Memory B cell (primary cell): Measurements from ENCODE around the gene CYP1B1.

Source experiments
- ATAC-seq: fragments of 150-1000 bp; cut with Tn5 transposase; 2 replicates; pipeline ENCODE4 v1.10.0; 2021; ENCODE audit warnings: low read depth, mild to moderate bottlenecking, moderate library complexity
- DNase-seq, 2 donors: peaks; one replicate each; pipeline ENCODE4 v3.0.0; 2022; ENCODE audit warnings: low spot score in 2 of 2
- H3K27ac Mint-ChIP-seq: one replicate; pipeline ENCODE4 v1.8.0; 2022; ENCODE audit warnings: mild to moderate bottlenecking, moderate library complexity, mixed read lengths
- H3K27me3 Mint-ChIP-seq: one replicate; pipeline ENCODE4 v1.8.0; 2022; ENCODE audit warnings: mixed read lengths
- H3K36me3 Mint-ChIP-seq: one replicate; pipeline ENCODE4 v1.8.0; 2022; ENCODE audit warnings: mild to moderate bottlenecking, mixed read lengths
- H3K4me1 Mint-ChIP-seq: one replicate; pipeline ENCODE4 v1.8.0; 2022; ENCODE audit warnings: mixed read lengths
- H3K4me3 Mint-ChIP-seq: one replicate; pipeline ENCODE4 v1.8.0; 2022; ENCODE audit warnings: mild to moderate bottlenecking, moderate library complexity, mixed read lengths
- H3K9me3 Mint-ChIP-seq: one replicate; pipeline ENCODE4 v1.8.0; 2022; ENCODE audit warnings: mixed read lengths

The CYP1B1 gene

DNA sequence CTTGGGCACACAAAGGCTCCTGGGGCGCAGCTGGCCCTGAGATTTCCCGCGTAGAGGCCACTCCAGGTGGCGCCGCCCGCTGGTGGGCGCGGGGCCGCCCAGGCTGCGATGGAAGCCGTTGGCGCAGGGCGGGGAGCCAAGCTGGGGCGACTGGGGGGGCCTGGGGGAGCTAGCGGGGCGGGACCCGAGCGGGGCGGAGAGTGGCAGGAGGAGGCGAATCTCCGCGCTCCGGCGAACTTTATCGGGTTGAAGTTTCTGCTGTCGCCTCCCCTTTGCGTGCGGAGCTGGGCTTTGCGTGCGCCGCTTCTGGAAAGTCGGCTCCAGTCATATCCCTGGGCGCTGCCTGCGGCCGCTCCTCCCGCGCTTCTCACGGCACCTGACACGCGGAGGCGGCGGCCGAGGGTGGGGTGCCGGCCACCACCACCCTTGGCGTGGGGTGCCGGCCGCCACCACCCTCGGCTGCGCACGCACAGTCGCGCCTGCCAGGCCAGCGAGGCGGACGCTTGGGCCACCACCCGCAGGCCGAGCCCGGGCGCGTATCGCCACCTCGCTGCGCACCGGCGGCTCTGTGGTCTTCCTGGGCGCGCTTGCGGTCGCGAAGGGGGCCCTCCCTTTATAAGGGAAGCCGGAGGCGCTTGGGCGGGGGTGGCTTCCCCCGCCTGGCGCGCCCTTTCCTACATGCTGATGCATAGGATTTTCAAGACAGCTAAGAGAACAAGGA is 919 bp upstream of the CYP1B1 start:
- peaks cover 4% of the 10 kb centered on the region for H3K4me1 Mint-ChIP-seq
- peak overlapping the region; percentile 76 for H3K4me3 Mint-ChIP-seq
- no peaks in the 10 kb centered on the region for H3K9me3 Mint-ChIP-seq
- DNase-seq (peak in 1 of 2 donors; percentile 19), ATAC-seq (peak; percentile 53)
- H3K27me3 Mint-ChIP-seq, result peaks cover 14% of the 10 kb centered on the region
- H3K36me3 Mint-ChIP-seq, result no peaks in the 10 kb centered on the region
- no peak overlapping the region for H3K27ac Mint-ChIP-seq

DNA sequence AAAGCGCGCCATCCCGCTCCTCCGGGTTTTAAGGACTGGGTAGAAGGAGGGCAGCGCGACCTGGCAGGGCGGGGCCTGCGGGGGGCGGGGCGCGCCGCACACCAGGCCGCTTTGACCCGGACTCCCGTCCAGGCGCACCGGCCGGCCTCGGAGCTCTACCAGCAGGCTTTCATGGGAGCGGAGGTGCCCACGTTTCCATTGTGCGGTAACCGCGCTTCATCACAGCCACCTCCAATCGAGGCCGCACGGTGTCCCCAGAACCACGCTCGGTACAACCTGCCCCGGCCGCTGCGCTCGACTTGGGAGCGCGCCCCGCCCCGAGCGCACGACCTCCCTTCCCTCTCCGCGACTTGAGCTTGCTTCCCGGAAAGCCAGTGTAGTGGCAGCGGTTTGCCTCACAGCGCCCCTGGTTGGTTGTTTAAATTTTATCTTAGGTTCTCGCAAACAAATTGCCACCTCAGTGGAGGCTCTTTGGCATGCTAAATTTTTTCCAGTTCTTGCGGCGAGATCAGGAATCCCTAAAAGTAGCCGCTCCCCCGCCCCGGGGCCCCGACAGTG is 280 bp upstream of the CYP1B1 start:
- no peaks in the 10 kb centered on the region for H3K9me3 Mint-ChIP-seq
- ATAC-seq (peak; percentile 51), DNase-seq (peak in 1 of 2 donors; percentile 11)
- no peaks in the 10 kb centered on the region for H3K36me3 Mint-ChIP-seq
- no peak overlapping the region for H3K27ac Mint-ChIP-seq
- peaks cover 4% of the 10 kb centered on the region for H3K4me1 Mint-ChIP-seq
- H3K4me3 Mint-ChIP-seq, result peak overlapping the region; percentile 76
- H3K27me3 Mint-ChIP-seq, result peaks cover 12% of the 10 kb centered on the region

DNA sequence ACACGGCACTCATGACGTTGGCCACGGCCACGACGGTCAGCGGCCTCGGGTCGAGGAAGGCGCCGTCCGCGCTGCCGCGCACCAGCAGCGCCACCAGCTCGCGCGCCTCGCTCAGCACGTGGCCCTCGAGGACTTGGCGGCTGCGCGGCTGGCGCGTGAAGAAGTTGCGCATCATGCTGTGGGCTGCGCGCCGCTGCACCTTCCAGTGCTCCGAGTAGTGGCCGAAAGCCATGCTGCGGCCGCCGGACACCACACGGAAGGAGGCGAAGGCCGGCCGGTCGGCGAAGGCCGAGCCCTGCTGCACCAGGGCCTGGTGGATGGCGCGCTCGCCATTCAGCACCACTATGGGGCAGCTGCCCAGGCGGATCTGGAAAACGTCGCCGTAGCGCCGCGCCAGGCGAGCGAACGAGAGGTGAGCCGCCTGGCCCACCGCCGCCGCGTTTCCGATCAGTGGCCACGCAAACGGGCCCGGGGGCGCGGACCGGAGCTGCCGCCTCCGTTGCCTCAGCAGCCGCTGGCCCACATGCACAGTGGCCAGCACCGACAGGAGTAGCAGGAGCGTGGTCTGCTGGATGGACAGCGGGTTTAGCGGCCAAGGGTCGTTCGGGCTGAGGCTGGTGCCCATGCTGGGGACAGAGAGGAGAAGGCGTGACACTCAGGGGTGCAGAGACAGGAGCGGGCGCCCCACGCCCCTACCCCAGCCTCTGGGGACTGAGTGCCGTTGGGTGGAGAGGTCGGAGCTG is 1.0 kb downstream of the CYP1B1 start:
- Mint-ChIP-seq H3K27ac (no peak overlapping the region), H3K36me3 (no peaks in the 10 kb centered on the region), H3K27me3 (peaks cover 9% of the 10 kb centered on the region), H3K4me1 (peaks cover 4% of the 10 kb centered on the region), H3K9me3 (no peaks in the 10 kb centered on the region), H3K4me3 (no peak overlapping the region)
- ATAC-seq, result no peak
- no peak for DNase-seq

DNA sequence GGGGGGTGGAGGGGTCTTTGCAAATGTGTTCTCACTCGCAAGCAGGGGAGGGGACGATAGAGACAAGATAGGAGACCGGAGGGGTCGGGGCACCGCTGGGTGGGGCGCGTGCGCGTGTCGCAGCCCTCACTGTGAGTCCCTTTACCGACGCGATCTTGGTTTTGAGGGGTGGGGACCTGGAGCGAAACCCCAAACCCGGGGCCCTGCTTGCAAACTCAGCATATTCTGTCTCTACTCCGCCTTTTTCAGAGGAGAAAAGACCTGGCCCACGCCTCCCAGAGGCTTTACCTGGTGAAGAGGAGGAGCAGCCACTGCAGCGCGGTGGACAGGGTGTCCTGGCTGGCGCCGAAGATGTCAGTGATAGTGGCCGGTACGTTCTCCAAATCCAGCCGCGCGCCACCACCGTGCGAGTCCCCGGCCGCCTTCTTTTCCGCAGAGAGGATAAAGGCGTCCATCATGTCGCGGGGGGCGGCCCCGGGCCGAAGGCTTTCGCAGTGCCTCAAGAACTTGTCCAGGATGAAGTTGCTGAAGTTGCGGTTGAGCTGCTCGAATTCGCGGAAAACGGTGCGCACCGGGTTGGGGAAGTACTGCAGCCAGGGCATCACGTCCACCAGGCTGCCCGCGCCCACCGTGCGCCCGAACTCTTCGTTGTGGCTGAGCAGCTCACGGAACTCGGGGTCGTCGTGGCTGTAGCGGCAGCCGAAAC is 1.7 kb downstream of the CYP1B1 start:
- Mint-ChIP-seq H3K27me3 (peaks cover 9% of the 10 kb centered on the region), H3K4me3 (peak overlapping the region; percentile 14), H3K27ac (no peak overlapping the region), H3K9me3 (no peaks in the 10 kb centered on the region), H3K4me1 (peaks cover 4% of the 10 kb centered on the region), H3K36me3 (no peaks in the 10 kb centered on the region)
- ATAC-seq (no peak), DNase-seq (no peak)

DNA sequence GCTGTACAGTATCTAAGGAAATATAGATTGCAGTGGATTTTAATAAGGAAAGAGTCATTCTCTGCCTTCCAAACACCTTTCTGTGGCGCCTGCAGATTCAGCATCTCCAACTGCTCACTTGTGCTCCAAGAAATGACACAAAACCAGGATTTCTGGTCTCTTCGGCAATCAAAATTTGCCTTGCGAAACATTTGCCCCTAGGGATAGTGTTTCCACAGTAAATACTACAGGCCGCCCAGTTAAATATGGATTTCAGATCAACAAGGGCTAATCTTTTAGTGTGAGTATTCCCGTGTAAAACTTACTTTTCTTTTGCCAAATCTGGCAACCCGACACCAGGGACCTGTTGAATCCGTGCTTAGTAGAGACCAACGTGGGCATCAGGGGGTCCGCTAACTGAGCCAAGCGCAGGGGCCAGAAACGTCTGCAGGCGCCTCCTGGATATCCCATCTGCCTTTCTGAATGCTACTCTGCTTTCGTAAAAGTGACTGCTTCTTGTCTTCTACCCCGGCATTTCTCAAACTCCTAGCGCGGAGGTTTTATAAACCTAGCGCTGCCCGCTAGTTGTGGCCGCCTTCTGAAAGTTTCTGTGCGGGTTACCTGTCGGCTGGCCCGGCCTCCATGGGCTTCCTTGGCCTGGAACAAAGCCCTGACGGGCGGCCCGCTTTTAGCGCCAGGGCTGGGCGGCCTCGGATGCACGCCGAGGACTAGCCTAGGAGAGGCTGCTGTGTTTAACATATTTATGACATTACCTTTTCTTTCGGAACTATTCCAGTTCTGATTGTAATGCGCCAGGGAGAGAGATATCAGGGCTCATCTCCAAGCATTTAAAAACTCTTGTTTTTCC is 2.5 kb downstream of the CYP1B1 start:
- no peaks in the 10 kb centered on the region for H3K9me3 Mint-ChIP-seq
- DNase-seq (no peak), ATAC-seq (no peak)
- H3K27ac Mint-ChIP-seq, result no peak overlapping the region
- H3K4me3 Mint-ChIP-seq, result no peak overlapping the region
- no peaks in the 10 kb centered on the region for H3K36me3 Mint-ChIP-seq
- peaks cover 4% of the 10 kb centered on the region for H3K4me1 Mint-ChIP-seq
- H3K27me3 Mint-ChIP-seq, result peaks cover 6% of the 10 kb centered on the region

DNA sequence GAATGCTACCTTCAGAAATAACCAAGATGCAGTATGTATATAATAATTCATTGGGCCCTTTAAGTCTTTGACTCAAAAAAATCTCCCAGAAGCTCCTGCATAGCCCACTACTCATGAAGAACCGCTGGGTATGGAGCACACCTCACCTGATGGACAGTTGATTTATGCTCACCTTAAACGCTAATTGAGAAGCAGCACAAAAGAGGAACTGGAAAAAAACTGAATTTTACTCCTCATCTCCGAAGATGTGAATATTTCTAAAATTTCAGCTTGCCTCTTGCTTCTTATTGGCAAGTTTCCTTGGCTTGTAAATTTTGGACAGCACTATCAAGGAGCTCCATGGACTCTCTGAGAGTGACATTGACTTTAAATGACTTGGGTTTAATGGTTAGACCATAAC is 5.5 kb downstream of the CYP1B1 start:
- Mint-ChIP-seq H3K36me3 (no peaks in the 10 kb centered on the region), H3K4me3 (no peak overlapping the region), H3K27ac (no peak overlapping the region), H3K4me1 (no peaks in the 10 kb centered on the region), H3K9me3 (no peaks in the 10 kb centered on the region), H3K27me3 (peaks cover 2% of the 10 kb centered on the region)
- no peak for DNase-seq
- no peak for ATAC-seq

DNA sequence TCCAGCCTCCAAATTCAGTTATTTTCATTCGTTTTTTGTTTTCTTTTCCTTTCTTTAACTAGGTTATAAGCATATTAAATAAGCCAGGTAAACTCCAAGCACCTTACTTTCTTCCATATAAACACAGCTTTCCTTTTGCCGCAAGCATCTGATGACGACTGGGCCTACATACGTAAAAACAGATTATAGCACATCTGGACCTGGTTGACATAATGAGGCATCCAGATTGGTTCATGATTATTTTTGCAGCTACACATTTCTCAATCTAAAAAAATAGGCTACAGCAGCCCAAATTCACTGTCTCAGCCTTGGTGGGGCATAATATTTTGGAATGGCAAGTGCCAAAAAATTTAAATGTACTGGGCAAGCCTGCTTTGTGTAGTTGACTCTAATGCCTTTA is 7.7 kb downstream of the CYP1B1 start:
- no peaks in the 10 kb centered on the region for H3K4me1 Mint-ChIP-seq

DNA sequence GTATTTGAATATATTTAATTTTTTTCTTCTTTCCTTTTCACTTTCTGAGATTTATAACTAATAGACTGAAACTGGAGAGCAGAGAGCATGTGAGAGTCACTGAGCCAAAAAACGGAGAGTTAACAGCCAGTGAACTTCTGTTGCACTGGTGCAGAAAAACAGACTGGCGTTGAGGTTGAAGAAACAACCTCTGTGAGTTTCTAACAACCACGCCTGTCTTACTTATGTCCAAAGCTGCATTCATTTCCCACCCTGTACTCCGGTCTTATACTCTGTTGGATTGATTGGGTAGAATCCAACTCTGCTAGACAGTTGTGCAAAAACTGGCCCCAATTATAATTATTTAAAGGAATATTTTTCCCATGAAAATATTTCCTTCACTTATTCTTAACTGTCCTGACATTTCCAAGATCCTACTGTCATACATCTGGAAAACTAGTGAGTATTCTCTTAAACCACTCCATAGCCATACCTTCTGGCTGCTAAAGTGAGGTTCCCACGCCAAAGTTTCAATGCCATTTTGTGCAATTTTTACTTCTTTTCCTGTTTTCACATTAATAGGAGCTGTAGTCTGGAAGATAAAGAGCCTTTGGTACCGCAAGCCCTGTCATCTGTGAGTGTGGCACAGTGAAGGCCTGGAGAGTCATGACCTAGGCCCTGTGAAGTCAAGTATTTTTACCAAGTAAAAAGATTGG is 9.4 kb downstream of the CYP1B1 start:
- Mint-ChIP-seq H3K36me3 (no peaks in the 10 kb centered on the region), H3K4me3 (no peak overlapping the region), H3K9me3 (no peaks in the 10 kb centered on the region), H3K27me3 (peaks cover 7% of the 10 kb centered on the region), H3K27ac (no peak overlapping the region), H3K4me1 (no peaks in the 10 kb centered on the region)
- DNase-seq, result no peak
- ATAC-seq, result no peak

More for the DNA sequence above, 7.7 kb downstream of the CYP1B1 start:
- ATAC-seq (no peak), DNase-seq (no peak)
- Mint-ChIP-seq H3K4me3 (no peak overlapping the region), H3K9me3 (no peaks in the 10 kb centered on the region), H3K27ac (no peak overlapping the region), H3K27me3 (no peaks in the 10 kb centered on the region), H3K36me3 (no peaks in the 10 kb centered on the region)

DNA sequence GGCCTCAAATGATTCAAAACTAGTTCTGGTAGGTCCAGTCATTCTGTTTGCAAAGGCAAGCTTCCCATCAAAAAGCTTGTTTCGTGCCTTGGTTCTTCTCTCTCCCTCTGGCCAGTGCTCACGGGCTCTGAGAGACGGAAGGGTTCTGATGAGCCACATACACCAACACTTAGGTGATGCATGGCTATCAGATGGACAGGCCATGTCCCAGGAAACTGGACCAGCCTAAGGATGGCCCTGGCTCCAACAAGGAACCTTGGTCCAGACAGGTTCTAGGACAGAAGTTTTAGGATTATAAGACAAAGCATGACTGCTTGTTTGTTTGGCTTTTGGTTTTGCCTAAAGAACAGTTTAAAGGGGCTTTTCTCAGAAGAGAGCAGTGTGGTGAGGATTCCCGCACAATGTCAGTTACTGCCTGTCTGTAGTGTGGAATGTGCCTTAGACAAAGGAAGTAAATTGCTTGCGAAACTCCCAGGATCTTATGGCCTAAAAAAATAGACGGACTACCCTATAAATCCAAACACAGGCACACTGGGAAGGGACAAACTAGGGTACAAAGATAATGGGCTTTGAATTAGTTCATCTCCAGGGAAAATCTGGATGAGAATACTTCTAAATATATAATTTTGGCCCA is 10.3 kb downstream of the CYP1B1 start:
- ATAC-seq (no peak), DNase-seq (no peak)
- Mint-ChIP-seq H3K4me1 (no peaks in the 10 kb centered on the region), H3K27ac (no peak overlapping the region), H3K4me3 (no peak overlapping the region), H3K36me3 (no peaks in the 10 kb centered on the region), H3K27me3 (peaks cover 7% of the 10 kb centered on the region), H3K9me3 (no peaks in the 10 kb centered on the region)

DNA sequence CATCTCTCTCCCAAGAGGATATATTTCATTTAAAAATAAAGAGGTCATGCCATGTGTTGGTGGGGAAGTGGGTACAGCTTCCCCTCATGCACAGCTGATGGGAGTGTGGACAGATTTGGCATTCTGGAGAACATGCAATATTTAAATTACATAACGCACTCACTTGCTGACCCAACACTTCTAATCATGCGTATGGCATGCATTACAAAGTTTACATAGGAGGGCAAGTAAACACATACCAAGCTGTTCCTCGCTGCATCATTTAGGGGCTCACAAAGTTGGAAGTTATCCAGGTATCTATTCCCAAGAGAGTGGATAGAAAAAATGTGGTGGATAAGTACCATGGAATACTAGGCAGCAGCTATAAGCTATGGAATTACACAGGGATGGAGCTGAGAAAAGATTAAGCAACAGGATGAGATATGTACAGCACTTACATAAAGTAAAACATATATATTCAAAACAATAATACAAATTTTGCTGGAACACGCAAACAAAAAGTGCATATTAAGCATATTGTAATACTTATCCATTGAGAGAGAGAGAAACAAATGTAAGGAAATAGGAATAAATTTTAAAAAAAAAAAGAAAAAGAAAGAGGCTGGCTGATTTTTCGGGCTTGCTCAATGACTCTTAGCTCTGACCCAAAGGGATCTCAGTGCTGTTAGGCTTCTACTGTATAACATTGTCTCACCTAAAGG is 11.0 kb downstream of the CYP1B1 start:
- no peak for ATAC-seq
- Mint-ChIP-seq H3K27me3 (peaks cover 8% of the 10 kb centered on the region), H3K36me3 (no peaks in the 10 kb centered on the region), H3K4me1 (no peaks in the 10 kb centered on the region), H3K4me3 (no peak overlapping the region), H3K27ac (no peak overlapping the region), H3K9me3 (no peaks in the 10 kb centered on the region)
- no peak for DNase-seq

DNA sequence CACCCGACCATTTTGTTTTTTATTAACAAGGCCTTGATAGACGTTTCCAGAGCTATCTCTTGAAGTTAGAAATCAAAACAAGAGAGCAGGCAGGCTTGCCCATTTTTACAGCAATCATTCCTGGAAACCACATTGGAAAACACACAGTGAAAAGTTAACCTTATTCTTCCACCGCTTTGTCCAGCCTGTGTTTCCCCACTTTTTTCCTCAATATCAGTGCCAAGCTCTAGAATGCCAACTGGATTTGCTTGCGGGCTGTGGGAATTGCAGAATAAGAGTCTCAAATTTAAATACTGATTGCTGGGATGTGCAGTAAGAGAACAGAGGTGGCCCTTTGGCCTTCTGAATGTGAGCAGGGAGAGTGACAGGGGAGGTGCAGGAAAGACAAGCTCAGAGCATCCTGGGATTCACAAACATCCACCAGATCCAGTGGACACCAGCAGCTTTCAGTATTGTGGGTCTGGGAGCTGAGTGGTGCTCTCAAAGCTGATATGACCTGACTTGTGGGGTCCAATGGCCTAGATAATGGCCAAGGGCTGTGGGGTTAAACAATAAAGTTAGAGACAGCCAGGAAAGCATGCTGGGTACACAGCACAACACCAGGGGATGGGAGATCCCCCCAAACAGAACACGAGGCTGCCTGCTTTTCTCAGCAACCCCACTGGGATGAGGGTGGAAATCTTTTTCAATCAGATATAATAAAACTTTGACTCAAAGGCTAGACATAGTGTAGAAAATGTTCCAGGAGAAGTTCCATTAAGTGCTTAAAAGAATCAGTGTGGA is 15.5 kb downstream of the CYP1B1 start:
- no peaks in the 10 kb centered on the region for H3K36me3 Mint-ChIP-seq
- no peak overlapping the region for H3K27ac Mint-ChIP-seq
- no peaks in the 10 kb centered on the region for H3K4me1 Mint-ChIP-seq
- H3K9me3 Mint-ChIP-seq, result no peaks in the 10 kb centered on the region
- peaks cover 11% of the 10 kb centered on the region for H3K27me3 Mint-ChIP-seq
- ATAC-seq, result no peak
- H3K4me3 Mint-ChIP-seq, result no peak overlapping the region
- no peak for DNase-seq
